Endothelial cell of umbilical vein (primary cell): ENCODE measurements around the gene STAT1.

Source experiments
- EZH2 ChIP-seq: IDR thresholded peaks from 2 replicates; pipeline ENCODE4 v1.6.1; 2012; ENCODE audit warnings: borderline replicate concordance, low read depth, mild to moderate bottlenecking, moderate library complexity, low read length, inconsistent platforms; ENCODE audit not compliant: severe bottlenecking
- POLR2A ChIP-seq: IDR thresholded peaks from 2 replicates; pipeline ENCODE4 v1.6.1; 2012; ENCODE audit warnings: low read depth, mild to moderate bottlenecking, control low read depth, low read length
- TF ChIP-seq, protein P1 (sequence below): IDR thresholded peaks from 2 replicates; pipeline ENCODE4 v1.6.1; 2011; ENCODE audit not compliant: insufficient read depth, insufficient read length
- TF ChIP-seq, protein P2 (sequence below), 2 donors: IDR thresholded peaks; 1 replicate in 1 of 2; 2 replicates in 1 of 2; pipeline ENCODE4 v1.5.1; 2011; ENCODE audit warnings: low read length in 2 of 2, mild to moderate bottlenecking in 2 of 2, moderate library complexity in 2 of 2, control low read depth in 1 of 2, inconsistent platforms in 1 of 2, low read depth in 1 of 2; ENCODE audit not compliant: insufficient read depth in 1 of 2; ENCODE audit errors: extremely low read depth in 1 of 2

DNA sequence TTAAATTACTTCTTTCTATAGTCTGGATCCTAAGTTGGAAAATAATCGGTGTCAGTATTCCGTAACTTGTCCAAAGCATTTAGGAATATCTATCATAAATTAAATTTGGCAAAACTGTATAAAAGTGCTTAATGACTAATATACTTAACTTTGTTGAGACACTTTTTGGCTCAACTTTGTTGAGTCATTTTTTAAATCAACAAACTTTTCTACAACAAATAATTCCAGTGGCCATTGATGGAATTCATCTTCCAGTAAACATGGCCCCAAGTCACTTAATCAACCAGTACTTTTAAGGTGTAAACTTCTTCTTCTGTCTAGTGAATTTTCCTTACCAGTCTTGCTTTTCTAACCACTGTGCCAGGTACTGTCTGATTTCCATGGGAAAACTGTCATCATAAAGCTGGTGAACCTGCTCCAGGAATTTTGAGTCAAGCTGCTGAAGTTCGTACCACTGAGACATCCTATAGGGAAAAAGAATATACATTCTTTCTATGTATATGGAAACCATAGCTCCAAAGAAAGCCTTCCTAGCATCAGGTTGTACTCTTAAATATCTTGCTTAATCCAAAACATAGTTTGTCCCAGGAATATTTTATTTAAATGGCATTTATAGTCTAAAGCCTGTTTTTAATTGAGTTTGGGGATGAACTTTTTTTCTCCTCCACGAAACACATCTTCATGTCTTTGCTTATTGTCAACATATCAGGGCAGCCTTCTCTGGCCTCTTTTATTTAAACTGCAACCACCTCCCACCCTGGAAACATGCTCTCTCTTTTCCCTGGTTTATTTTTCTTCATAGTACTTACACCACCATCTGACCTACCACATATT lies 4.2 kb downstream of the STAT1 start:
- TF ChIP-seq, protein P1, sequence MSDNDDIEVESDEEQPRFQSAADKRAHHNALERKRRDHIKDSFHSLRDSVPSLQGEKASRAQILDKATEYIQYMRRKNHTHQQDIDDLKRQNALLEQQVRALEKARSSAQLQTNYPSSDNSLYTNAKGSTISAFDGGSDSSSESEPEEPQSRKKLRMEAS = no peak
- TF ChIP-seq, protein P2, sequence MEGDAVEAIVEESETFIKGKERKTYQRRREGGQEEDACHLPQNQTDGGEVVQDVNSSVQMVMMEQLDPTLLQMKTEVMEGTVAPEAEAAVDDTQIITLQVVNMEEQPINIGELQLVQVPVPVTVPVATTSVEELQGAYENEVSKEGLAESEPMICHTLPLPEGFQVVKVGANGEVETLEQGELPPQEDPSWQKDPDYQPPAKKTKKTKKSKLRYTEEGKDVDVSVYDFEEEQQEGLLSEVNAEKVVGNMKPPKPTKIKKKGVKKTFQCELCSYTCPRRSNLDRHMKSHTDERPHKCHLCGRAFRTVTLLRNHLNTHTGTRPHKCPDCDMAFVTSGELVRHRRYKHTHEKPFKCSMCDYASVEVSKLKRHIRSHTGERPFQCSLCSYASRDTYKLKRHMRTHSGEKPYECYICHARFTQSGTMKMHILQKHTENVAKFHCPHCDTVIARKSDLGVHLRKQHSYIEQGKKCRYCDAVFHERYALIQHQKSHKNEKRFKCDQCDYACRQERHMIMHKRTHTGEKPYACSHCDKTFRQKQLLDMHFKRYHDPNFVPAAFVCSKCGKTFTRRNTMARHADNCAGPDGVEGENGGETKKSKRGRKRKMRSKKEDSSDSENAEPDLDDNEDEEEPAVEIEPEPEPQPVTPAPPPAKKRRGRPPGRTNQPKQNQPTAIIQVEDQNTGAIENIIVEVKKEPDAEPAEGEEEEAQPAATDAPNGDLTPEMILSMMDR (IDR thresholded peaks at IDR 0.05; ENCODE audit: extremely low read depth in 1 of 2, insufficient read depth in 1 of 2, low read depth in 1 of 2, low read length in 2 of 2) = no peak
- TF ChIP-seq POLR2A = no peak
- TF ChIP-seq EZH2 = no peak
